CD14-positive monocyte (primary cell): ENCODE data around the gene DNAJA3. TPM values are rescaled to one million over a fixed set of nuclear protein-coding genes. Genes with fewer than 3 reads are reported as not detected.

Source experiments
- DNase-seq, 3 donors: peaks; one replicate each; pipeline ENCODE4 v3.0.0-alpha.2; 2011 to 2022
- H2AFZ ChIP-seq: 2 replicates; pipeline ENCODE4 v1.6.0; 2012; ENCODE audit warnings: mild to moderate bottlenecking, low read depth, low read length, inconsistent platforms; ENCODE audit not compliant: insufficient read depth, poor library complexity, severe bottlenecking
- H3K27ac ChIP-seq, 2 donors: 1 replicate in 1 of 2; 2 replicates in 1 of 2; pipeline ENCODE4 v1.5.1; 2012 to 2013; ENCODE audit warnings: low read length in 2 of 2, control low read depth in 1 of 2, inconsistent platforms in 1 of 2, low read depth in 1 of 2, mild to moderate bottlenecking in 1 of 2
- H3K27me3 ChIP-seq, 2 donors: one replicate each; pipeline versions ENCODE4 v1.6.0 to v1.6.1; 2011 to 2013; ENCODE audit warnings: low read length in 2 of 2; ENCODE audit not compliant: control insufficient read depth in 2 of 2, insufficient read depth in 2 of 2
- H3K36me3 ChIP-seq, 2 donors: replicated peaks in 1 of 2; 1 replicate in 1 of 2; 2 replicates in 1 of 2; pipeline versions ENCODE4 v1.5.1 to v1.6.1; 2012 to 2013; ENCODE audit warnings: low read length in 2 of 2, control low read depth in 1 of 2, inconsistent platforms in 1 of 2, mild to moderate bottlenecking in 1 of 2; ENCODE audit not compliant: insufficient read depth in 2 of 2, control insufficient read depth in 1 of 2
- H3K4me1 ChIP-seq, 2 donors: 1 replicate in 1 of 2; 2 replicates in 1 of 2; pipeline versions ENCODE4 v1.5.1 to v1.6.1; 2012 to 2013; ENCODE audit warnings: low read length in 2 of 2, control low read depth in 1 of 2, inconsistent platforms in 1 of 2, mild to moderate bottlenecking in 1 of 2, moderate library complexity in 1 of 2; ENCODE audit not compliant: insufficient read depth in 2 of 2, control insufficient read depth in 1 of 2
- H3K4me2 ChIP-seq: replicated peaks from 2 replicates; pipeline ENCODE3; 2012; ENCODE audit warnings: low read length, moderate library complexity, mild to moderate bottlenecking; ENCODE audit not compliant: poor library complexity, severe bottlenecking; ENCODE audit errors: extremely low read depth
- H3K4me3 ChIP-seq, 3 experiments: fragments of 200-600 bp in 1 of 3; sonication (generic) in 1 of 3; replicated peaks in 1 of 3; 1 replicate in 2 of 3; 2 replicates in 1 of 3; pipeline ENCODE4 v1.5.1; 2011 to 2013; ENCODE audit warnings: low read length in 3 of 3, mild to moderate bottlenecking in 3 of 3, control low read depth in 2 of 3, low read depth in 2 of 3, inconsistent platforms in 1 of 3, moderate library complexity in 1 of 3
- H3K79me2 ChIP-seq: 2 replicates; pipeline ENCODE4 v1.6.0; 2012; ENCODE audit warnings: mild to moderate bottlenecking, control low read depth, inconsistent platforms, low read length, moderate library complexity; ENCODE audit not compliant: insufficient read depth
- H3K9ac ChIP-seq: 2 replicates; pipeline ENCODE4 v1.6.0; 2017; ENCODE audit warnings: low read length, mild to moderate bottlenecking; ENCODE audit not compliant: insufficient read depth, poor library complexity, severe bottlenecking
- H3K9me3 ChIP-seq, 2 donors: replicated peaks in 1 of 2; 1 replicate in 1 of 2; 2 replicates in 1 of 2; pipeline versions ENCODE4 v1.5.1 to v1.6.1; 2012 to 2013; ENCODE audit warnings: low read length in 2 of 2, control low read depth in 1 of 2; ENCODE audit not compliant: control insufficient read depth in 1 of 2, insufficient read depth in 1 of 2
- H4K20me1 ChIP-seq: 2 replicates; pipeline ENCODE4 v1.6.0; 2012; ENCODE audit warnings: mild to moderate bottlenecking, low read length, control low read depth, moderate library complexity; ENCODE audit not compliant: insufficient read depth
- H3K27ac Mint-ChIP-seq, 7 donors: one replicate each; pipeline ENCODE4 v1.8.0; 2020; ENCODE audit warnings: mild to moderate bottlenecking in 7 of 7, mixed read lengths in 7 of 7, moderate library complexity in 6 of 7, inconsistent platforms in 2 of 7
- H3K27me3 Mint-ChIP-seq, 3 donors: one replicate each; pipeline ENCODE4 v1.8.0; 2021 to 2022; ENCODE audit warnings: low read depth in 3 of 3, mild to moderate bottlenecking in 3 of 3, mixed read lengths in 3 of 3, moderate library complexity in 3 of 3, inconsistent platforms in 1 of 3
- H3K36me3 Mint-ChIP-seq, 2 donors: one replicate each; pipeline ENCODE4 v1.8.0; 2020; ENCODE audit warnings: mixed read lengths in 2 of 2, inconsistent platforms in 1 of 2, mild to moderate bottlenecking in 1 of 2
- H3K4me1 Mint-ChIP-seq: one replicate; pipeline ENCODE4 v1.8.0; 2020; ENCODE audit warnings: mild to moderate bottlenecking, mixed read lengths
- H3K4me3 Mint-ChIP-seq, 2 donors: one replicate each; pipeline ENCODE4 v1.8.0; 2020; ENCODE audit warnings: mild to moderate bottlenecking in 2 of 2, mixed read lengths in 2 of 2, moderate library complexity in 1 of 2
- H3K9me3 Mint-ChIP-seq, 7 donors: one replicate each; pipeline ENCODE4 v1.8.0; 2020 to 2022; ENCODE audit warnings: mixed read lengths in 7 of 7, mild to moderate bottlenecking in 6 of 7, moderate library complexity in 6 of 7, inconsistent platforms in 2 of 7
- WGBS: methylation state at CpG from one replicate; pipeline ENCODE4 v1.1.5; 2013; ENCODE audit warnings: missing lambda C conversion rate; ENCODE audit not compliant: insufficient coverage; 5-methylcytosine and 5-hydroxymethylcytosine counted together
- intact Hi-C, 2 donors: fragments of 100-400 bp; cut with micrococcal nuclease; formaldehyde crosslinking; loops; one replicate each; pipeline versions ENCODE4 v1.15.0 to v1.15.1; 2023
- polyA plus RNA-seq, 3 donors: library from polyadenylated mRNA; depleted of rRNA in 1 of 3; unstranded in 2 of 3; stranded (reverse) in 1 of 3; fragments of 300-500 nt in 2 of 3; fragments of >200 nt in 1 of 3; fragmentation: Illumina TruSeq in 2 of 3; gene quantifications; 1 replicate in 2 of 3; 2 replicates in 1 of 3; pipeline ENCODE4 v1.2.3, GENCODE V29; 2012 to 2021
- TF ChIP-seq, protein P1 (sequence below): fragments of 200-600 bp; IDR thresholded peaks from one replicate; pipeline ENCODE4 v1.8.0; 2022; ENCODE audit warnings: antibody characterized with exemption, mild to moderate bottlenecking

Gene DNAJA3
- polyA plus RNA-seq, 3 donors = 17.1 to 27.9 (median 19.5) TPM

DNA sequence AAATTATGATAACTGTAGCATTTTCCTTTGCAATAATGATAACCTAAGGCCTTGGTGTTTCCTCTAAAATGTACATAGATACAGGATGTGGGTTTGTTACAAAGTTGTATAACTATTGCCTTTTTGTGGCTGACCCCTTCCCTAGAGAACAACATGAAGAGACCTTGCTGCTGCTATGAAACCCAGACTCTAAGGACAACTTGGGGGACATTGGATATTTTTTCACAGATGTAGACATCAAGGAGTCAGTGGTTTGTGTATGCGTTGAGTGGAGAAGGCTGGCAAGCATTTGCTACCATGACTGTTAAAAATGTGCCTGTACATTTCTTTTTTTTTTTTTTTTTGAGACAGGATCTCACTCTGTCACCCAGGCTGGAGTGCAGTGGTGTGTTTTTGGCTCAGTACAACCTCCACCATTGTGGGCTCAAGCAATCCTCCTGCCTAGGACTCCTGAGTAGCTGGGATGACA, 62.9 kb downstream of the DNAJA3 start:
- Histone ChIP-seq H2AFZ (no peak overlapping the region), H3K79me2 (peaks cover 13% of the 10 kb centered on the region), H3K27ac (no peak overlapping the region), H3K4me3 (no peak overlapping the region), H3K9ac (no peak overlapping the region), H3K4me2 (no peak overlapping the region), H3K9me3 (no peaks in the 10 kb centered on the region), H3K36me3 (peaks cover 33 to 68% of the 10 kb centered on the region in 2 donors), H3K4me1 (no peaks in the 10 kb centered on the region), H3K27me3 (no peaks in the 10 kb centered on the region), H4K20me1 (peaks cover 9% of the 10 kb centered on the region)
- H3K36me3 Mint-ChIP-seq = peaks cover 33 to 63% of the 10 kb centered on the region in 2 donors
- H3K9me3 Mint-ChIP-seq = no peaks in the 10 kb centered on the region
- intact Hi-C loops = no loop called here
- peak overlapping the region in 1 of 7 donors; percentile 60 for H3K27ac Mint-ChIP-seq
- TF ChIP-seq, protein P1, sequence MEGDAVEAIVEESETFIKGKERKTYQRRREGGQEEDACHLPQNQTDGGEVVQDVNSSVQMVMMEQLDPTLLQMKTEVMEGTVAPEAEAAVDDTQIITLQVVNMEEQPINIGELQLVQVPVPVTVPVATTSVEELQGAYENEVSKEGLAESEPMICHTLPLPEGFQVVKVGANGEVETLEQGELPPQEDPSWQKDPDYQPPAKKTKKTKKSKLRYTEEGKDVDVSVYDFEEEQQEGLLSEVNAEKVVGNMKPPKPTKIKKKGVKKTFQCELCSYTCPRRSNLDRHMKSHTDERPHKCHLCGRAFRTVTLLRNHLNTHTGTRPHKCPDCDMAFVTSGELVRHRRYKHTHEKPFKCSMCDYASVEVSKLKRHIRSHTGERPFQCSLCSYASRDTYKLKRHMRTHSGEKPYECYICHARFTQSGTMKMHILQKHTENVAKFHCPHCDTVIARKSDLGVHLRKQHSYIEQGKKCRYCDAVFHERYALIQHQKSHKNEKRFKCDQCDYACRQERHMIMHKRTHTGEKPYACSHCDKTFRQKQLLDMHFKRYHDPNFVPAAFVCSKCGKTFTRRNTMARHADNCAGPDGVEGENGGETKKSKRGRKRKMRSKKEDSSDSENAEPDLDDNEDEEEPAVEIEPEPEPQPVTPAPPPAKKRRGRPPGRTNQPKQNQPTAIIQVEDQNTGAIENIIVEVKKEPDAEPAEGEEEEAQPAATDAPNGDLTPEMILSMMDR = no peak
- peaks cover 2% of the 10 kb centered on the region for H3K4me1 Mint-ChIP-seq
- no peak for DNase-seq
- WGBS = no CpG with 5 or more reads among the region's 1 CpG
- H3K4me3 Mint-ChIP-seq = no peak overlapping the region
- no peaks in the 10 kb centered on the region for H3K27me3 Mint-ChIP-seq

DNA sequence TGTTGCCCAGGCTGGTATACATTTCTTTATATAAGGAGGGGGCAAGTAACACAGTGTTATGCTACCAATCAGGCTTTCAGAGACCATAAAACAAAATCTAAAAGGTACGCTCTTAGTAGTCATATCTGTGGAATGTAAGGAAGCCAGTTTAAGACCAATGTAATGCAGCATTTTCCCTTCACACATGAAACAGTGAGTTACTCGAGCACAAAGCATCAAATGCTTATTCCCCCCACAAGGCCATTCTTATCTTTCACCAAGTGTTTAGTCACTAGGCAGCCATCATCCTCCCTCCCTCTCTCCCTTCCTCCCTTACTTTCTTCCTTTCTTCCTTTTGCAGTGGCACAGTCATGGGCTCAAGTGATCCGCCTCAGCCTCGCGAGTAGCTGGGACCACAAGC, 63.4 kb downstream of the DNAJA3 start:
- Mint-ChIP-seq H3K4me1 (peaks cover 2% of the 10 kb centered on the region), H3K4me3 (no peak overlapping the region)
- TF ChIP-seq, protein P1 = no peak

More for the DNA sequence above, 63.4 kb downstream of the DNAJA3 start:
- no peak overlapping the region for H3K27ac ChIP-seq
- no peak overlapping the region for H2AFZ ChIP-seq
- H3K4me2 ChIP-seq = no peak overlapping the region
- Mint-ChIP-seq H3K9me3 (no peaks in the 10 kb centered on the region), H3K27me3 (no peaks in the 10 kb centered on the region), H3K36me3 (peaks cover 34 to 58% of the 10 kb centered on the region in 2 donors), H3K27ac (peak overlapping the region in 2 of 7 donors; percentile 46 to 60)
- H3K9ac ChIP-seq = no peak overlapping the region
- H4K20me1 ChIP-seq = peaks cover 9% of the 10 kb centered on the region
- H3K9me3 ChIP-seq = no peaks in the 10 kb centered on the region
- H3K27me3 ChIP-seq = no peaks in the 10 kb centered on the region
- H3K36me3 ChIP-seq = peaks cover 33 to 69% of the 10 kb centered on the region in 2 donors
- DNase-seq = no peak
- H3K4me3 ChIP-seq = no peak overlapping the region
- intact Hi-C loops = no loop called here
- peaks cover 13% of the 10 kb centered on the region for H3K79me2 ChIP-seq
- no peaks in the 10 kb centered on the region for H3K4me1 ChIP-seq
- WGBS = 94% methylated on average over 2 of the region's 5 CpGs
